Measurements from ENCODE around the gene PACRG.

DNA sequence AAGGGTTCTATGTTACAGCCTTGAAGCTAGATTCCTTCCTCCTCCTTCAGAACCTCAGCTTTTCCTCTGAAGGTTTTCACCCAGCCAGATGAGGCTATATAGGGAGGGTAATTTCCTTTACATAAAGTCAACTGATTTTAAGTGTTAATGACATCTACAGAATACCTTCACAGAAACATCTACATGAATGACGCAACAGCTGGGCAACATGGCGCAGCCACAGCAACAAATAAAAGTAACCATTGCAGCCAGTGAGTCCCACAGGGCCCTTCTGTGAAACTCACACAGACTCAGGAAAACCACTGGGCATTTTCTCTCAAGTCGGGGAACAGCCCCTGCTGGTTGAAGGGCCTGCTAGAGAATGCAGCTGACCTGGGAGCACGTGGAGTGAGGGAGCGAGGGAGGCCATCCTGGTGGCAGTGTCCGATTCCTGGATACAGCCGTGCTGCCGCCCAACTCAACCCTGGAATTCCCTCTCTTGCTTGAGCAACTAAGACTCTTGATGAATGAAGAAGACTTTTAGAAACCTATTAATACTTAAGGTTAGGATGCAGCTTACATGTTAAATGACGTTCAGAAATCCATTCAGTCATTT is 176.4 kb downstream of the PACRG start:
- TF ChIP-seq, protein P1, sequence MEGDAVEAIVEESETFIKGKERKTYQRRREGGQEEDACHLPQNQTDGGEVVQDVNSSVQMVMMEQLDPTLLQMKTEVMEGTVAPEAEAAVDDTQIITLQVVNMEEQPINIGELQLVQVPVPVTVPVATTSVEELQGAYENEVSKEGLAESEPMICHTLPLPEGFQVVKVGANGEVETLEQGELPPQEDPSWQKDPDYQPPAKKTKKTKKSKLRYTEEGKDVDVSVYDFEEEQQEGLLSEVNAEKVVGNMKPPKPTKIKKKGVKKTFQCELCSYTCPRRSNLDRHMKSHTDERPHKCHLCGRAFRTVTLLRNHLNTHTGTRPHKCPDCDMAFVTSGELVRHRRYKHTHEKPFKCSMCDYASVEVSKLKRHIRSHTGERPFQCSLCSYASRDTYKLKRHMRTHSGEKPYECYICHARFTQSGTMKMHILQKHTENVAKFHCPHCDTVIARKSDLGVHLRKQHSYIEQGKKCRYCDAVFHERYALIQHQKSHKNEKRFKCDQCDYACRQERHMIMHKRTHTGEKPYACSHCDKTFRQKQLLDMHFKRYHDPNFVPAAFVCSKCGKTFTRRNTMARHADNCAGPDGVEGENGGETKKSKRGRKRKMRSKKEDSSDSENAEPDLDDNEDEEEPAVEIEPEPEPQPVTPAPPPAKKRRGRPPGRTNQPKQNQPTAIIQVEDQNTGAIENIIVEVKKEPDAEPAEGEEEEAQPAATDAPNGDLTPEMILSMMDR (IDR thresholded peaks at IDR 0.05; ENCODE audit: low read depth, low read length) = no peak
- TF ChIP-seq POLR2A (IDR thresholded peaks at IDR 0.05; ENCODE audit: extremely low read depth, insufficient read length) = no peak
- TF ChIP-seq, protein P2, sequence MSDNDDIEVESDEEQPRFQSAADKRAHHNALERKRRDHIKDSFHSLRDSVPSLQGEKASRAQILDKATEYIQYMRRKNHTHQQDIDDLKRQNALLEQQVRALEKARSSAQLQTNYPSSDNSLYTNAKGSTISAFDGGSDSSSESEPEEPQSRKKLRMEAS (IDR thresholded peaks at IDR 0.05; ENCODE audit: low read depth, low read length) = no peak

Data from NB4 (cell line).